Nephron progenitor cell (in vitro differentiated cells): ENCODE results near the gene OR13H1.
"Not testable (repeated sequence)": the region's sequence is repeated elsewhere in the genome, so short reads cannot be mapped to it uniquely, and the experiment has no call there.

ENCODE experiments used
- DNase-seq: peaks from one replicate; pipeline ENCODE4 v3.0.0; 2021
- H3K27ac Mint-ChIP-seq: 2 replicates; pipeline ENCODE4 v1.8.0; 2021; ENCODE audit warnings: mild to moderate bottlenecking, moderate library complexity, mixed read lengths
- H3K27me3 Mint-ChIP-seq: 2 replicates; pipeline ENCODE4 v1.8.0; 2021; ENCODE audit warnings: mild to moderate bottlenecking, low read depth, mixed read lengths; ENCODE audit not compliant: poor library complexity
- H3K36me3 Mint-ChIP-seq: 2 replicates; pipeline ENCODE4 v1.8.0; 2021; ENCODE audit warnings: low read depth, mixed read lengths
- H3K4me1 Mint-ChIP-seq: 2 replicates; pipeline ENCODE4 v1.8.0; 2021; ENCODE audit warnings: mixed read lengths
- H3K4me3 Mint-ChIP-seq: 2 replicates; pipeline ENCODE4 v1.8.0; 2021; ENCODE audit warnings: mild to moderate bottlenecking, moderate library complexity, mixed read lengths
- H3K9me3 Mint-ChIP-seq: 2 replicates; pipeline ENCODE4 v1.8.0; 2021; ENCODE audit warnings: mild to moderate bottlenecking, moderate library complexity, mixed read lengths
- CTCF ChIP-seq: fragments of 200-600 bp; sonication (generic); IDR thresholded peaks from 2 replicates; pipeline ENCODE4 v1.5.0; 2021; ENCODE audit warnings: antibody characterized with exemption

OR13H1 gene

GRCh38 chrX:131577999-131578734, 34.3 kb downstream of the OR13H1 start:
- DNase-seq = no peak
- Mint-ChIP-seq H3K4me3 (peak overlapping the region; percentile 90), H3K4me1 (peaks cover 22% of the 10 kb centered on the region), H3K36me3 (peaks cover 34% of the 10 kb centered on the region), H3K9me3 (peaks cover 52% of the 10 kb centered on the region), H3K27me3 (no peaks in the 10 kb centered on the region), H3K27ac (peak overlapping the region; percentile 99)
- TF ChIP-seq CTCF = no peak

GRCh38 chrX:131578735-131579367, 35.0 kb downstream of the OR13H1 start:
- DNase-seq = peak; percentile 51
- H3K27me3 Mint-ChIP-seq = not testable (repeated sequence)
- peaks cover 15% of the 10 kb centered on the region for H3K4me1 Mint-ChIP-seq
- peak overlapping the region; percentile 90 for H3K4me3 Mint-ChIP-seq
- peaks cover 27% of the 10 kb centered on the region for H3K36me3 Mint-ChIP-seq
- H3K9me3 Mint-ChIP-seq = peaks cover 45% of the 10 kb centered on the region
- H3K27ac Mint-ChIP-seq = peak overlapping the region; percentile 99

- TF ChIP-seq CTCF = no peak
- no peaks in the 10 kb centered on the region for H3K36me3 Mint-ChIP-seq
- H3K27me3 Mint-ChIP-seq = no peaks in the 10 kb centered on the region
- H3K9me3 Mint-ChIP-seq = peaks cover 15% of the 10 kb centered on the region
- peak; percentile 20 for DNase-seq
- H3K4me3 Mint-ChIP-seq = peak overlapping the region; percentile 46
- peaks cover 33% of the 10 kb centered on the region for H3K4me1 Mint-ChIP-seq
- peak overlapping the region; percentile 77 for H3K27ac Mint-ChIP-seq
These were observed 45.1 kb downstream of the OR13H1 start for GRCh38 chrX:131588995-131589394.
